WTC11 (cell line): ENCODE measurements around the gene DRG2. TPM values are rescaled to one million over a fixed set of nuclear protein-coding genes. Genes with fewer than 3 reads are reported as not detected.

Experiments
- ATAC-seq: fragments of 200-7000 bp; cut with Tn5 transposase; 2 replicates; pipeline ENCODE4 v1.10.0; 2021; ENCODE audit warnings: mild to moderate bottlenecking, moderate library complexity
- CTCF ChIA-PET: fragments of 300-600 bp; sonication (Branson Sonifier 250); formaldehyde crosslinking; loops from one replicate; lab custom pipeline; 2021; ENCODE audit warnings: antibody characterized with exemption; lab: Charles Lee
- POLR2A ChIA-PET: fragments of 350-600 bp; sonication (Branson Sonifier 250); formaldehyde crosslinking; loops from one replicate; lab custom pipeline; 2021; ENCODE audit warnings: antibody characterized with exemption; lab: Charles Lee
- DNase-seq: peaks from one replicate; pipeline ENCODE4 v3.0.0; 2021; ENCODE audit warnings: low spot score
- H3K27ac Mint-ChIP-seq: 2 replicates; pipeline ENCODE4 v1.8.0; 2021; ENCODE audit warnings: mixed read lengths
- H3K27me3 Mint-ChIP-seq: 2 replicates; pipeline ENCODE4 v1.8.0; 2021; ENCODE audit warnings: low read depth, mild to moderate bottlenecking, moderate library complexity, mixed read lengths
- H3K36me3 Mint-ChIP-seq: 2 replicates; pipeline ENCODE4 v1.8.0; 2021; ENCODE audit warnings: mixed read lengths
- H3K4me1 Mint-ChIP-seq: 2 replicates; pipeline ENCODE4 v1.8.0; 2022; ENCODE audit warnings: mixed read lengths
- H3K4me3 Mint-ChIP-seq: 2 replicates; pipeline ENCODE4 v1.8.0; 2021; ENCODE audit warnings: mild to moderate bottlenecking, moderate library complexity, mixed read lengths
- H3K9me3 Mint-ChIP-seq: 2 replicates; pipeline ENCODE4 v1.8.0; 2021; ENCODE audit warnings: mixed read lengths
- ATF1 ChIP-seq: sonication (generic); formaldehyde crosslinking; IDR thresholded peaks from 2 replicates; pipeline ENCODE4 v1.8.1; 2023; ENCODE audit warnings: mild to moderate bottlenecking, moderate library complexity, missing genetic modification reagents
- CBFB ChIP-seq: sonication (generic); formaldehyde crosslinking; IDR thresholded peaks from 2 replicates; pipeline ENCODE4 v1.8.1; 2022; ENCODE audit warnings: mild to moderate bottlenecking, low read depth, missing genetic modification reagents
- CDX4 ChIP-seq: fragments of 250-450 bp; sonication (Bioruptor Pico); IDR thresholded peaks from 2 replicates; pipeline ENCODE4 v1.9.0; 2021; ENCODE audit warnings: moderate library complexity, mild to moderate bottlenecking, inconsistent platforms, borderline replicate concordance
- CREM ChIP-seq: sonication (generic); formaldehyde crosslinking; IDR thresholded peaks from 2 replicates; pipeline ENCODE4 v1.8.1; 2022; ENCODE audit warnings: mild to moderate bottlenecking, missing genetic modification reagents, moderate library complexity
- ETV6 ChIP-seq: sonication (generic); formaldehyde crosslinking; IDR thresholded peaks from 2 replicates; pipeline ENCODE4 v1.8.1; 2022; ENCODE audit warnings: mild to moderate bottlenecking, missing genetic modification reagents
- FOXJ3 ChIP-seq: sonication (generic); formaldehyde crosslinking; IDR thresholded peaks from 2 replicates; pipeline ENCODE4 v1.9.0; 2021; ENCODE audit warnings: missing genetic modification reagents, mild to moderate bottlenecking, borderline replicate concordance
- FOXK1 ChIP-seq: sonication (generic); formaldehyde crosslinking; IDR thresholded peaks from 2 replicates; pipeline ENCODE4 v1.8.0; 2022; ENCODE audit warnings: mild to moderate bottlenecking, moderate library complexity, missing genetic modification reagents
- IRF1 ChIP-seq: sonication (generic); formaldehyde crosslinking; IDR thresholded peaks from 2 replicates; pipeline ENCODE4 v1.8.0; 2023; ENCODE audit warnings: missing genetic modification reagents
- JUN ChIP-seq: sonication (generic); formaldehyde crosslinking; IDR thresholded peaks from 2 replicates; pipeline ENCODE4 v1.8.0; 2023; ENCODE audit warnings: mild to moderate bottlenecking, missing genetic modification reagents
- KAT7 ChIP-seq: sonication (generic); formaldehyde crosslinking; IDR thresholded peaks from 2 replicates; pipeline ENCODE4 v1.8.1; 2023; ENCODE audit warnings: missing genetic modification reagents, mild to moderate bottlenecking, borderline replicate concordance
- PRRX2 ChIP-seq: fragments of 250-450 bp; sonication (Bioruptor Pico); IDR thresholded peaks from 2 replicates; pipeline ENCODE4 v1.8.0; 2021; ENCODE audit warnings: mild to moderate bottlenecking
- RELA ChIP-seq: sonication (generic); formaldehyde crosslinking; IDR thresholded peaks from 2 replicates; pipeline ENCODE4 v1.8.1; 2022; ENCODE audit warnings: missing genetic modification reagents, mild to moderate bottlenecking, borderline replicate concordance
- SP1 ChIP-seq: sonication (generic); formaldehyde crosslinking; conservative IDR thresholded peaks from 2 replicates; pipeline ENCODE4 v1.8.1; 2022; ENCODE audit warnings: missing genetic modification reagents
- STAT6 ChIP-seq: sonication (generic); formaldehyde crosslinking; conservative IDR thresholded peaks from 2 replicates; pipeline ENCODE4 v1.8.1; 2023; ENCODE audit warnings: mild to moderate bottlenecking, low read depth, missing genetic modification reagents, moderate library complexity
- TP53 ChIP-seq: sonication (generic); formaldehyde crosslinking; IDR thresholded peaks from 2 replicates; pipeline ENCODE4 v1.8.1; 2023; ENCODE audit warnings: mild to moderate bottlenecking, missing genetic modification reagents
- ZBTB43 ChIP-seq: sonication (generic); formaldehyde crosslinking; IDR thresholded peaks from 2 replicates; pipeline ENCODE4 v1.8.1; 2023; ENCODE audit warnings: mild to moderate bottlenecking, missing genetic modification reagents
- ZNF317 ChIP-seq: sonication (generic); formaldehyde crosslinking; IDR thresholded peaks from 2 replicates; pipeline ENCODE4 v1.8.1; 2023; ENCODE audit warnings: low read depth, mild to moderate bottlenecking, moderate library complexity, missing genetic modification reagents, borderline replicate concordance
- ZNF423 ChIP-seq: fragments of 250-450 bp; sonication (Bioruptor Pico); IDR thresholded peaks from 2 replicates; pipeline ENCODE4 v2.1.2; 2022; ENCODE audit warnings: mild to moderate bottlenecking, moderate library complexity
- total RNA-seq: library from RNA; stranded (reverse); gene quantifications from 3 replicates; pipeline ENCODE4 v1.2.3, GENCODE V29; 2021
- TF ChIP-seq, protein P1 (sequence below): sonication (generic); formaldehyde crosslinking; IDR thresholded peaks from 2 replicates; pipeline ENCODE4 v1.8.0; 2023; ENCODE audit warnings: missing genetic modification reagents, mild to moderate bottlenecking, borderline replicate concordance

Gene DRG2
- total RNA-seq, 1 experiment from 2014 or later = 41.4 TPM

DNA sequence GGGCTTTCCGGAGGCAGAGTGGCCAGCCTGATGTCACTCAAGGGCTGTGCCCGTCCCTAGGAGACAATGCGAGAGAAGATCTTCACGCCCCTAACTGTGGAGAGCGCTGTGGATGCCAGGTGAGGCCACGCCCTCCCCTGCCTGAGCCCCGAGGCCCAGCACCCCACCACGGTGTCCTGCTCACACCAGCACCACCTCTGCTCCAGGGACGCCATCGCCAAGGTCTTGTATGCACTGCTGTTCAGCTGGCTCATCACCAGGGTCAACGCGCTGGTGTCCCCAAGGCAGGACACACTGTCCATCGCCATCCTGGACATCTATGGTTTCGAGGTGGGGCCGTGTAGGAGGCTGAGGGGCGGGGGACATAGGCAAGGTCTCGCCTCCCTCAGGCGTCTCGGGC, 48.6 kb downstream of the DRG2 start:
- DNase-seq (no peak), ATAC-seq (no peak)
- no peaks in the 10 kb centered on the region for H3K36me3 Mint-ChIP-seq
- CTCF ChIA-PET = no interaction called here
- H3K27ac Mint-ChIP-seq = no peak overlapping the region
- no peaks in the 10 kb centered on the region; the same call in 1 of the 2 replicates for H3K27me3 Mint-ChIP-seq
- POLR2A ChIA-PET = no interaction called here
- TF ChIP-seq KAT7 (CRISPR knock-in tag) (no peak), ATF1 (CRISPR knock-in tag) (no peak), CREM (CRISPR knock-in tag) (no peak), TP53 (CRISPR knock-in tag) (no peak), ZBTB43 (no peak), IRF1 (no peak), RELA (CRISPR knock-in tag) (no peak), CDX4 (CRISPR knock-in tag) (no peak), PRRX2 (CRISPR knock-in tag) (no peak), CBFB (no peak), ZNF423 (CRISPR knock-in tag) (no peak), FOXK1 (no peak), ZNF317 (CRISPR knock-in tag) (no peak), FOXJ3 (CRISPR knock-in tag) (no peak), SP1 (no peak), STAT6 (CRISPR knock-in tag) (no peak), JUN (CRISPR knock-in tag) (no peak), ETV6 (CRISPR knock-in tag) (no peak)
- TF ChIP-seq, protein P1, sequence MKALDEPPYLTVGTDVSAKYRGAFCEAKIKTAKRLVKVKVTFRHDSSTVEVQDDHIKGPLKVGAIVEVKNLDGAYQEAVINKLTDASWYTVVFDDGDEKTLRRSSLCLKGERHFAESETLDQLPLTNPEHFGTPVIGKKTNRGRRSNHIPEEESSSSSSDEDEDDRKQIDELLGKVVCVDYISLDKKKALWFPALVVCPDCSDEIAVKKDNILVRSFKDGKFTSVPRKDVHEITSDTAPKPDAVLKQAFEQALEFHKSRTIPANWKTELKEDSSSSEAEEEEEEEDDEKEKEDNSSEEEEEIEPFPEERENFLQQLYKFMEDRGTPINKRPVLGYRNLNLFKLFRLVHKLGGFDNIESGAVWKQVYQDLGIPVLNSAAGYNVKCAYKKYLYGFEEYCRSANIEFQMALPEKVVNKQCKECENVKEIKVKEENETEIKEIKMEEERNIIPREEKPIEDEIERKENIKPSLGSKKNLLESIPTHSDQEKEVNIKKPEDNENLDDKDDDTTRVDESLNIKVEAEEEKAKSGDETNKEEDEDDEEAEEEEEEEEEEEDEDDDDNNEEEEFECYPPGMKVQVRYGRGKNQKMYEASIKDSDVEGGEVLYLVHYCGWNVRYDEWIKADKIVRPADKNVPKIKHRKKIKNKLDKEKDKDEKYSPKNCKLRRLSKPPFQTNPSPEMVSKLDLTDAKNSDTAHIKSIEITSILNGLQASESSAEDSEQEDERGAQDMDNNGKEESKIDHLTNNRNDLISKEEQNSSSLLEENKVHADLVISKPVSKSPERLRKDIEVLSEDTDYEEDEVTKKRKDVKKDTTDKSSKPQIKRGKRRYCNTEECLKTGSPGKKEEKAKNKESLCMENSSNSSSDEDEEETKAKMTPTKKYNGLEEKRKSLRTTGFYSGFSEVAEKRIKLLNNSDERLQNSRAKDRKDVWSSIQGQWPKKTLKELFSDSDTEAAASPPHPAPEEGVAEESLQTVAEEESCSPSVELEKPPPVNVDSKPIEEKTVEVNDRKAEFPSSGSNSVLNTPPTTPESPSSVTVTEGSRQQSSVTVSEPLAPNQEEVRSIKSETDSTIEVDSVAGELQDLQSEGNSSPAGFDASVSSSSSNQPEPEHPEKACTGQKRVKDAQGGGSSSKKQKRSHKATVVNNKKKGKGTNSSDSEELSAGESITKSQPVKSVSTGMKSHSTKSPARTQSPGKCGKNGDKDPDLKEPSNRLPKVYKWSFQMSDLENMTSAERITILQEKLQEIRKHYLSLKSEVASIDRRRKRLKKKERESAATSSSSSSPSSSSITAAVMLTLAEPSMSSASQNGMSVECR (CRISPR knock-in tag) = no peak
- H3K9me3 Mint-ChIP-seq = no peaks in the 10 kb centered on the region
- no peak overlapping the region for H3K4me3 Mint-ChIP-seq
- H3K4me1 Mint-ChIP-seq = peaks cover 3% of the 10 kb centered on the region; the same call in 1 of the 2 replicates
